BJ (cell line): ENCODE measurements around the gene MLPH. TPM values are rescaled to one million over a fixed set of nuclear protein-coding genes. Genes with fewer than 3 reads are reported as not detected.

Source experiments
- polyA plus RNA-seq: library from polyadenylated mRNA; depleted of rRNA; stranded (reverse); fragments of >200 nt; gene quantifications from 2 replicates; pipeline ENCODE4 v1.2.3, GENCODE V29; 2011; rRNA removed
- small RNA-seq: library from RNA; depleted of rRNA; stranded (forward); fragments of <200 nt; gene quantifications from one replicate; pipeline ENCODE3, GENCODE V24; 2012; ENCODE audit warnings: low replicate concordance, low read depth; ENCODE audit not compliant: insufficient read length

The MLPH gene
- polyA plus RNA-seq, 1 experiment, result 18.5 TPM

Small RNAs within 50 kb of the gene (small RNA-seq; reads per million reads assigned to genes)
- gene MIR6811 (not detected), gene RNU6-1140P (not detected)

Other genes with a start within 250 kb of the MLPH start
- 522 and 695 TPM in 2 replicates for gene COL6A3, start 73.1 kb upstream of the MLPH start, polyA plus RNA-seq
- not detected in 2 replicates for gene PRLH, start 79.3 kb downstream of the MLPH start, polyA plus RNA-seq
- gene RAB17, start 103.5 kb downstream of the MLPH start, polyA plus RNA-seq, result 0.25 and 0.51 TPM in 2 replicates
- 50.4 and 58.5 TPM in 2 replicates for gene LRRFIP1, start 140.3 kb downstream of the MLPH start, polyA plus RNA-seq